ENCODE data around the gene KITLG.
"Not testable (repeated sequence)": the region's sequence is repeated elsewhere in the genome, so short reads cannot be mapped to it uniquely, and the experiment has no call there.

KITLG gene, protein sequence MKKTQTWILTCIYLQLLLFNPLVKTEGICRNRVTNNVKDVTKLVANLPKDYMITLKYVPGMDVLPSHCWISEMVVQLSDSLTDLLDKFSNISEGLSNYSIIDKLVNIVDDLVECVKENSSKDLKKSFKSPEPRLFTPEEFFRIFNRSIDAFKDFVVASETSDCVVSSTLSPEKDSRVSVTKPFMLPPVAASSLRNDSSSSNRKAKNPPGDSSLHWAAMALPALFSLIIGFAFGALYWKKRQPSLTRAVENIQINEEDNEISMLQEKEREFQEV

DNA sequence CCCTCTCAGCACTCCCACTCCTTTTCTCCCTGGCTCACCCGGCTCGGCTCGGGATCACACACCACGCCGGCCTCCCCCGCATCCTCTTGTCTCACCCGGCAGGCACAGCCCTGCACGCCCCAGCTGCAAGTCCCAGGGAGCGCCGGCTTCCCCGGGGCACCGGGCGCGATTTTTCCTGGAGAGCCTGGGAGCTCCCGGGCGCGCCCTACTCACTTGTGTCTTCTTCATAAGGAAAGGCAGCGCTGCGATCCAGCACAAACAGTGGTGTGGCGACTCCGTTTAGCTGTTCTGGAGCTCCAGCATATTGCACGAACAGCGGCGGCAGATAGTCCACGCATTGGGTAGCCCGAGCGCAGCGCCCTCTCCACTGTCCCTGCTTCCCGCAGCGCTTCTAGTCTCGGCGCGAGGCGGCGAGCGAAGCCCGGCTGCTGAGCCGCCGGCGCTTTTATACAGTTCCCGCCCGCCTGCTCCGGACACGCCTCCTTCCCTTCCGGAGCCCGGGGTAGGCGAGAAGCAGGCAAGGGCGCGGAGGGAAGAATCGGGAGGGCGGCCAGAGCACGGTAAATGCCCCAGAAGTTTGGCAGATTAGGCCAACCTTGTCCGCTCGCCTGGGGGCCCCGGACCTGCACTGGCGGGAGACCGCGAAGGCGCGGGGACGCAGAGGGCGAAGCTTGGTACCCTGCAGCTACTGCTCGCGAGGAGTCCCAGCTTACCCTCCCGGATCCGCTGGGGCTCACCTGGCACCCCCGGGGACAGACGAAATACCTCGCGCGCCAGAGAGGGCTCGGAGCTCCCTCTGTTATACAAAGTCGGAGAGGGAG, at the start of gene KITLG:
Gene KITLG (minus strand): TSS at position 421 of the 821 bp plus-strand sequence. CDS start 193 bp downstream, at position 228.
- no peak for DNase-seq (ENCODE audit: low read depth)

DNA sequence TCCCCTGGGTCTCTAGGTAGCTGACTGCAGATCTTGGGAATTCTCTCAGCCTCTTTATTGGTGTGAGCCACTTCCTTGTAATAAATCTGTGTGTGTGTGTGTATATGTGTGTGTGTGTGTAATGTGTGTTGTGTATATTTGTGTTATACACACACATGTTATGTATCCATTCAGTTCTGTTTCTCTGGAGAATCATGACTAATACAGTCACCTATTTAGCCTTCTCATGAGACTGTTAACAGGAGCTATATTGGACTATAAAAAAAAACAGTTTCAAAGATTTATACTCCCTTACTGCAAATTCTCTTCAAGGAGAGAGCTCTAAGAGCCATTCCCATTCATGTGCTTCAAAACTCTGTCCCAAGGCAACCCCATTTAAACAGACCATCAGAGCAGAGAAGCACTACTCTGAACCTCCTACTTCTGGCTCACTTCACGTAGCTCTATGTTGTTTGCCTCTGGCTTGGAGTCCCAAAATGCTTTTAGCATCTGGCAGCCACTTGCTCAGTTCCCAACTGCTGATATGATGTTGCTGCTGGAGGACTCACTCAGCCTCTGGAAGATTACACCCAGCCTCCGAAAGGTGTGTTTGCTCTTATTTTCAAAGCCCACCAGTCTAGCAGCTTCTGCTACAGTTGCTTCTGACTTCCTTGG, 48.7 kb upstream of the KITLG start:
- no peak for DNase-seq (ENCODE audit: low read depth)

DNA sequence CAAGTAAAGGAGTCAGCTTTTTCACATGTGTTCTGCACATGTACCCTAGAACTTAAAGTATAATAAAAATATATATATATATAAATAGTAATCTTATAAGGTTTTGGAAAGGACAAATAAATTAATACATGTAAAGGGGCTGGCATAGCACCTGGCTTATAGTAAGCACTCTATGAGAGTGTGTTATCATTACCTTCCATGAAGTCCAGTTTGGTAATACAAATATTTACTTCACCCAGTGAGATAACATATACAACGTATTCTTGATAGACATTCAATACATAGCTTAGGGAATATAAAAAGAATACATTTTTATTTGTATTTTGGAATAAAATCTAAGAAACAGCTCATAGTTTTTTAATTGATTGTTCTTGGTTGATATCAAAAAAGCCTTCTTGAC, 47.8 kb upstream of the KITLG start:
- not testable (repeated sequence) for DNase-seq (ENCODE audit: low read depth)

DNA sequence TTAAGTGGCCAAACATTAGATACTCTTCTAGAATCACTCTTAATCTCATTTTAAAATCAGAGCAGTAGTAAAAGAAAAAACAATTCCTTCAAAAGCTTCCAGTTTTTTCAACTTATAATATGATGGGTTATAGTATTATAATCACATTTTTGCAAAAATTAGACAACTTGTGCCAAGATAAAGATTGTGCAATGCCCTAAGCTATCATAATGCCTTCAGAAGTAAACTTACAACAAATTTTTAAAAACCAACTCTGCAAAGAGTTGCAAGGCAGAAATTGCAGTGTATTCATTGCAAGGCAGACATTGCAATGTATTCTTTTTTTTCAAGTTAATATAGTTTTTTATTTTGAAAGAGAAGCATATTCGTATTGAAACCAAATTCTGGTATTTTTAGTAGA, 47.2 kb upstream of the KITLG start:
- DNase-seq (ENCODE audit: low read depth) = no peak

DNA sequence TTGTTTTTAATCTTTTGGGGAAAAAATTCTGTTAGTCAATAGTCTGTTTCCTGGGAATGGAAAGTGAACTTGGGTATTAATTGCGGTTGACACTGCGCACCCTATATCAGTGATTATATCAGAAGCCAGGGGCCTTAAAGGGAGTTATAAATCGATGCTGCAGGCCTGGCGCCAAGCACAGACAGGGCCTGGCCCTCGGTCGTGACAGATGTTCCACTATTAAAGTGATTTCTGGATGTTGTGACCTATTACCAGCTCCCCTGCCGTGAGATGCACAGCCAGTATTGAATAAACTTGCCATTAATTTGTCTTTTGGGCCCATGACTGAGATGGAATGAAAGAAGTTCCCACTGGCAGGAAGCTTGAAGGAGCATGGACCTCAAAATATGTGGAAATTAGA, 45.1 kb upstream of the KITLG start:
- no peak for DNase-seq (ENCODE audit: low read depth)

DNA sequence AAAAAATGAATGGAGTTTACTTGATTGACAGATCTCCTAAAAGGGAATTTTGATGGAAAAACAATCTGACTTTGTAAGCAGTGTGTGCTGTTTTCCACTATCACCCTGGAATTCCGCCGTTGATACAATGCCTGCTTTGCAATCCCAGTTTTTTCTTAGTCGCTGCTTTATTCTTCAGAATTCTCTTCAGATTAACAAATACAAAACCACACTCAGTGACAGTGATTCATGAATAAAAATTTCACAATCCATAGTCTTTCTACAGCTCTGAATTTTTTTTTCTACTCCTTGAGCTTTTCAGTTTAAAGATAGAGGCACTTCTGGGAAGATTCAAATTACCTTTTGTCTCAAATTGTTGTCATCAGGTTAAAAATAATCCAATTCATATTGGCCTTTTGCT, 44.6 kb upstream of the KITLG start:
- no peak for DNase-seq (ENCODE audit: low read depth)

DNA sequence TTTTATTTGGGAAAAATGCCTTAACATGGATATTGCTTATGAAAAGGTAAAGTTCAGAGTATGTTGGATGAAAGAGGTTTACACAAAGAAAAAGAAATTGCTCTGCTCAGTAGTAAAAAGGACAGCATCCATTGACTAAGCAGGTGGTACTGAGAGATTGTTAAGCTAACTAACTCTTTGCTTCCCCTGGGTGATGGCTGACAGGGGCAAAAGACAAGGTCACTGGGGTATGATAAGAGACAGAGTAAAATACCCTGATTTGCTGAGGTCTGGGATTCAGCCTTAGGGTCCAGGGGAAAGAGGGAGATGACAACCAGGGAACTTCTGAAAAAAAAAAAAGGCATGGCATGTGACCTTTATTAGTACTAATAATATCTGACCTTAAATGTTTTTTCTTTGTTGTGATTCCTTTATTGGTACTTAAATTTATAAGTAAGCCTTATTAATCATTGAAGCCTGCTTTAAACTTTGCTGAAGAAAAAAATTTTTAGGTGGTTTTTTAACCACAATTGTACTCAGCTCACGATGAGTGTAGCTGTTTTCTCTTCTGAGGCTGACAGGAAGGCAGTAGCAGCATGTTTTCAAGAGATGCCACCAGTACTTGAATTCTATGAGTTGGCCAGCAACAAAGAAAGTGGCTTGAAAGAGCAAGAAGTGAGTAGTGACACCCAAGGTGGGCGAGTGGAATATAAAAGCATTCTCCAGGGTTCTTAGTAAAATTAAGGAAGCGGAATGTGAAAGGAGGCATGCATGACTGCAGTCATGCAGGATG, 43.7 kb upstream of the KITLG start:
- no peak for DNase-seq (ENCODE audit: low read depth)

DNA sequence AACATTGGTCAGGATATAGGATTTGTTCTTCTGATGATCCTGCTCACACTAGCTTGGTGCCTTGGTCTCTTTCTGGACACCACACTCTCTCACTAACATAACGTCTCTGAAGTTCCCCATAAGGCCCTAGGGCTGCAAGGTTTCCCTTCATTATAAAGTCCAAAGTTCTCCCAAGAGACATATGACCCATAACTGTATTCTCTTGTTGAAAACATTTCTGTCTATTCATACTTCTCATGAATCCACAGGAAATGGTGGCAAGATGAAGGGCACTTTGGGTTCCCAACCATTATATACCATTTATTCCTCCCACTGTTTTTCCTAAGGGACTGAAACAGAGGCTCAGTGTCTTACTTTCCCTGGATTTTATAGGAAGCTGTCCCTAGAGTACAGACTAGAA, 37.1 kb upstream of the KITLG start:
- no peak for DNase-seq (ENCODE audit: low read depth)

DNA sequence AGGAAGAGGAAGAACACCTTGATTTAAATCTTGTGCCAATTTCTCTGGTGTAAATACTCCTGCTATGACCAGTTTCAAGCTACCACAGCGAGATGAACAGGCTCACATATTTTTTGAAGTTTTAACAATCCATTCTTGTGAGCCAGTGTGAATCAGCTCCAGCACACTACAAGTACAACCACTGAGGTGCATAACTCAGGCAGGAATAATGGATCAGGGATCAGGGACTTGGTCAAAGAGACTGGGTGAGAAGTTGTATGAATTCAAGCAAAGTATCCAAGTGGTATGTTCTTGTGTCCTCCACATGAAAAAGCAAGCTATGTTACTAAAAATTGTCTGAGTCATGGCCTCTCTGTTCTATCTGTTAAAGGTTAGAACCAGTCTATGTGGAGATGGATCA, 35.2 kb upstream of the KITLG start:
- DNase-seq (ENCODE audit: low read depth) = no peak

DNA sequence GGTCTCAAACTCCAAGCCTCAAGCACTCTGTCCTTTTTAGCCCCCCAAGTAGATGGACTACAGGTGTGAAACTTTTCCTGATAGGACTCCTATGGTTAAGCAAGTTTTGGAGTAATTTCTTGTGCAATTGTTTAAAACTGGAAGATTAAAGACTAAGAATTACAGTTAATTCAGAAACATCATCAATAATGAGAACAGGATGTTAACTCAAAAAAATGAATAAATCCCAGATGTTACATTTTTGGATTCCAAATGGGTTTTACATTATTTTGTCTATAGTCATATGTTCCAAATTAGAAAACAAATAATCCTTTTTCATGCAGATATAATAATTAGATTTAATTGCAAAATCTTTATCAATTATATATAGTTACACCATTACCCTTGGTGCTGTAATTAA, 24.4 kb upstream of the KITLG start:
- no peak for DNase-seq (ENCODE audit: low read depth)

DNA sequence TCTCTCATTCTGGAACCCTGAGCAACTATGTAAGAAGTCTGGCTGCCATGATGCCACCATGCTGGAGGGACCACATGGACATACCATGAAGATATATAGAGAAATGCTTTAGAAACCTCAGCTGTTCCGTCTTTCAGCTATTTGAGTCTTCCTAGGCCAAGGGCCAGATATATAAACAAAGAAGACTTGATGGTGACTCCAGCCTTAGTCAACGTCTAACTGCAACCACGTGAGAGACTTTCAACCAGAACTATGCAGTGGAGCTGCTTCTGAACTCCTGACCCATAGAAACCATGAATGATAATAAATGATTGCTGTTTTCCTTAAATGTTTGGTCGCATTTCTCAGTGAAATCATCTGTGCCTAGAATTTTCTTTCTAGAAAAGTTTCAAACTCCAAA, 20.0 kb upstream of the KITLG start:
- DNase-seq (ENCODE audit: low read depth) = no peak

DNA sequence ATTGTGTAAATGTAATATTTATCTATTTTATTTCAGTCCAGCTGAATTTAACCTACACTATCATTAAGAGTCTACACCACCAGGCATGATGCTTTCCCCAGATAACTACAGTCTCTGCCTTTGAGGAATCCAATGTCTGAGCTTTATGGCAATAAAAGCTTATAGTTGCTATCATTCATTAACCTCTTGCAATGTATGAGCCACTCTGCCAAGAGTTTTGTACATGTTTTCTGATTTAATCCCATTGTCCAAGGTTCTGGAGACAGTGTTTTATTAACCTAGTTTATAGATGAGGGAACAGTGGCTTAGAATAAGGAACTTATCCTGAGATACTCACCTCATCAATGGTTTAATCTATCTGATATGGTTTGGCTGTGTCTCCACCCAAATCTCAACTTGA, 17.1 kb upstream of the KITLG start:
- no peak for DNase-seq (ENCODE audit: low read depth)

DNA sequence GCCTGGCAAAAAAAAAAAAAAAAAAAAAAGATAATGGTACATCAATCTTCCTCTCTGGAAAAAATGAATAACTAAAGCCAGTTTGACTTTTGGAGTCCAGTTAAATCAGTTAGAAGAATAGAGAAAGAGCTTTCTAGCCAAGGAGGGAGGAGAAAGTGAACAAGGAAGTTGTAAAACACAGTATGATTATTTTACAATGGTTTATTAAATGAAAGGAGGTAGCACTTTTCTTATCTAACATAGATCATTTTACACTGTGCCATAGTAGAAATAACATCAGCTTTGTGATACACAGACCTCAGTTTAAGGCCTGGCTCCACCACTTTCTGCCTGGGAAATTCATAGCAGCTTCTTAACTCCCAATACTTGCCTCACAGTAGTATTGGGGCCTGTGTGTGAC, 15.4 kb upstream of the KITLG start:
- no peak for DNase-seq (ENCODE audit: low read depth)

DNA sequence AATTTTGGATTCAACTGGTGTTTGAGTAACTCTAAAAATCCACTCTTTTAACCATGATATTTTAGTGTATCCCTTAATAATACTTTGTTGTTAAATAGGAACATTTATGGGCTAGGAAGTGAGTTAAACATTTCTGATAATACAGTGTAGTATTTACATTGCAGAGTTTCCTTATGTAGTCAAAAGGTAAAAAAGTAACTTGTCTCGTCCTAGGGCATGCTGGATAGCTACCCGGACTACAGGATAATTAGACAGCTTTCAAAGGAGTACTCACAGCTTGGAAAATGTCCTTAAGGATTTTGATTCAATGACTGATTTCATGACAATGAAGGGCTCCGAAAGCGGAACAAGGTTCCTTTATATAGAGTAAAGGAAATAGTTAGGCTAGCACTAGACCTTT, 14.5 kb upstream of the KITLG start:
- no peak for DNase-seq (ENCODE audit: low read depth)

DNA sequence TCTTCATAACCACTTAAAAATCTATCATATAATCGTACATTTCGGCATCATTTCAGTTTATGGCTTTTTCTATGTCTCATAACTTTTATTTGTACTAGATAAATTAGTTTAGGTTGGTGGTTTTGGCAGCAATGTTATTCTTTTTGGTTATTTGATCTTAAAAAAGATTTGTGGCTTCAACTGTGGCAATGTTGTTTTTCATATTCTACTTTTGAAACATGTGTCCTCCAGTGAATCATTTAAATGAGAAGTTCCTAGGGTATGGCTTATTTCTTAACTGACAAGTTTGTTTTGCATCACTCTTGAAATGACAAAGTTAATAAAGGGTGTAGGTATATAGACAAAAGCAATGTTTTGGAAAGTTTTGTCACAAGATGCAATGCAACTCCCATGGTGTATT, 11.1 kb upstream of the KITLG start:
- DNase-seq (ENCODE audit: low read depth) = no peak

DNA sequence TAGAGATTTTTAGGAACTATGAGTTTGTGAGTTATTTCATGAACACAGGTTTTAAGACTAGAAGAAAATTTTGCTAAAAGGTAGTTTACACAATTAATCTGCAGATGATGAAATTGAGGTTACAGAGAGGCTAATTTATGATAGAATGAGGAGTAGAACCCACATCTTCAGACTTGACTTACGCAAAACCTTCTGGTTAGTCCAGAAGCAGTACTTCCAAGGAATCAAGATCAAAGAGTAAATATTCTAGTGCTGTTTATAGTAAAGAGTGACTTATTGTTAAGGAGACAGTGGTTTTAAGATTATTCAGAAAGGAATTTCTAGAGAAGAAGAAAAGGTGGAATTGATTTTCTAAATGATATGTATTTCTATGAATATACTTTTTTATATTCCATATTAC, 10.6 kb upstream of the KITLG start:
- DNase-seq (ENCODE audit: low read depth) = no peak

DNA sequence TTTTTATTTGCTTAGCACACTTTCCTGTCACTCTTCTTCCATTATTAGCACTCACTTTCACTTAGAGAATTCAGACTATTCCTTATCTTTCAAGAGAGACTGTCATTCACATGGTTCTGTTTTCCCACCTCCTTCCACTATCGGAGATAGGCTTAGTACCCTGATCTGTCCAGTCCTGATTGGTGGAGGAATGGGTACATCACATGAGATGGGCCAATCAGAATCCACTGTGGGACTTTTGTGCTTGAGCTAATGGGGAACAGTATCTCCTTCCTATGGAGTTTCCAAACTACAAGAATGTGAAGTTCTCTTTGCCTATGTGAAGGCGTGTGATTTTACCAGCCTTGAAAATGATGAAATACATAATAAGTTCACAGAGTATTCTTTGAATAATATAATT, 4.8 kb upstream of the KITLG start:
- no peak for DNase-seq (ENCODE audit: low read depth)

DNA sequence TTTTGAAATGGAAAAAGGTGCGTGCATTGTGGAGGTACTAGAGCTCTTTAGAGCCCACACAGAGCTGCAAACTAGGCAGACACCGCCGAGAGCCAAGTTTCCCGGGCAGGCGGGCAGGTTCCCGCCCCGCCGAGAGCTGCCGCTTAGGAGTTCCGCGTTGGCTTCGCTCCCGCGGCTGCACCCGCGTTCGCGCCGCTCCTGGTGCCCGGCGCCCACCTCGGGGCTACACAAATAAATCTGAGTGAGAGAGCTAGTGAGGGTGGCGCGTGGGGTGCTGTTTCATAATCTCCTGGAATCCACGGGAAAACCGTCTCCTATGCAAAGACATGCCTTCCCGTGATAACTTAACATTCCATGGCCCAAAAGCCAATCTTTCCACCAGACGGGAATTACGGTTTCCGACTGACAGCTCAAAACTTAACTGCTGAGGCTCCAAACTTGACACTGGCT, 645 bp downstream of the KITLG start:
- no peak for DNase-seq (ENCODE audit: low read depth)

DNA sequence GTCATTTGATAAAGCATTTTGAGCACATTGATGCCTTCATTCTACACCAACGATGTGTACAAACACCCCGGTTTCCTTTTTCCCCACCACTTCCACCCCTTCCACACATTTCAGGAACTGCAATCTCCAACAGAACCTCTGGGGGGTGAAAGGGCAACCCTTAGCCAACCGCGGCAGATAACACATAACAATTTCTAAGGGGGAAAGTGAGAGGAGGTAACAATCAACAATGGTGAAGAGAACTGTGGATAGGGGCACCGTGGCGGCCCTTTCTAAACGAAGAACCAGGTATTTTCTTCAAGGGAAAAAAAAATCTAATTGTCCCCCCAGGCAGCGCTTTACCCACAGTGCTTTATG, 1.1 kb downstream of the KITLG start:
- no peak for DNase-seq (ENCODE audit: low read depth)

DNA sequence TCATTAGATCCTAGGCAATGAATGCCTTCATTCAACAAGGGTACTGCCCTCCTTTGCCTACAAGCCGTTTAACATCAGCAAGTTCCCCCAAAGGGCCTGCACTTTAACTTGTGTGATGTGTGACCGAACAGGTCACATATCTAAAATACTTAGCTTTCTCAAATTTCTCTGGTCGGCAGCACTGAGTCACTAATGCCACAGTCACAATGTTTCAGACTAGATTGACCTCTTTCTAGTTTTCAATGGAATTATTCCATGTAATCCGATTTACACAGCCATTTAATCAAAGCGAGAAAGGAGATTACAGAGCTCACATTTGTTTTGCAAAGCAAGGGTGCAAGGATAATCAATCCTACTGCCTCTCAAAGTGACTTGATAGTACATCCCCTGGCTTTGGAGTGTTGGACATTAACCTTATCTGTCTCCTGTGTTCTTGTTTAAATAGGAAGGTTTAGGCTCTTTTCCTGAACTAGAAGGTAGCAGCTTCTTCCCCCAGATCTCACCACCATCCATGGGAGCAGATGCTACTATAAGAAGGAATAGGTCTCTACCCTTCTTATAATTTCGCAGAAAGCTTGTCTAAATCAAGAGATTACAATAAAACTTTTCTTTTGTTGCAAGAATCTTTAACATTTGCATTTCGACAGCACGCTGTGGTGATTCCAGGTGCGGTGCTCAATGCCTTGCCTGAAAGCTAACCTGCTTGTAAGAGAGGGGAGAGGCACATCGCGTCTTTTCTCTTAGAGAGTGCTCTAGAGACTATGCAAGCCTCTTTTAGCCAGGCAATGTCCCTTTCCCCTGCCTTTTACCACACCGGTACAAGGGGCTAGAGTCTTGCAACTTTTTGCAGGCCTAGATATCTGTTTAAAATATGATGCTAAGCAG, 1.8 kb downstream of the KITLG start:
- no peak for DNase-seq (ENCODE audit: low read depth)

DNA sequence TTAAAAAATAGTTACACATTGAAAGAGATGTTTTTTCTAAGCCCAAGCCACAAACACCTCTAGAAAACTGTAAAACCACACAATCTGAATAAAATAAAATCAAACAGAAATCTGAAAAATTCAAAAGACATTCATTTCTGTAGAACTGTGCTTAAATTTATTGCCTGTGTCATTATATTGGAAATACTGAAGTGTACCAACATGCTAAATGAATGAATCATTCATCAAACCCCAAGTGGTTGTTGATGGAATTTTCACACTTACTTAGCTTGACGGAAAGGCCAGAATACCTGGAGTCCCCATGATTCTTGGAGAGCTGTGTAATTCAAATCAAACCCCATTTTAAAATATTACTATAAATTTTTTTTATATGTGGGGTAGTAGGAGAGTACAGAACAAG, 2.7 kb downstream of the KITLG start:
- DNase-seq (ENCODE audit: low read depth) = no peak

Data from stimulated activated CD8-positive, alpha-beta memory T cell treated with anti-CD3 and anti-CD28 coated beads, Interleukin-4, amount 100 ng/mL, for 24 hours (primary cell).